GM18858 (cell line): ENCODE results near the gene ZNF438.
"Not testable (repeated sequence)": the region's sequence is repeated elsewhere in the genome, so short reads cannot be mapped to it uniquely, and the experiment has no call there.

ENCODE experiments used
- ATAC-seq: cut with Tn5 transposase; IDR thresholded peaks from one replicate; pipeline ENCODE4 v1.9.1; 2021; ENCODE audit not compliant: unreplicated experiment

Gene ZNF438

DNA sequence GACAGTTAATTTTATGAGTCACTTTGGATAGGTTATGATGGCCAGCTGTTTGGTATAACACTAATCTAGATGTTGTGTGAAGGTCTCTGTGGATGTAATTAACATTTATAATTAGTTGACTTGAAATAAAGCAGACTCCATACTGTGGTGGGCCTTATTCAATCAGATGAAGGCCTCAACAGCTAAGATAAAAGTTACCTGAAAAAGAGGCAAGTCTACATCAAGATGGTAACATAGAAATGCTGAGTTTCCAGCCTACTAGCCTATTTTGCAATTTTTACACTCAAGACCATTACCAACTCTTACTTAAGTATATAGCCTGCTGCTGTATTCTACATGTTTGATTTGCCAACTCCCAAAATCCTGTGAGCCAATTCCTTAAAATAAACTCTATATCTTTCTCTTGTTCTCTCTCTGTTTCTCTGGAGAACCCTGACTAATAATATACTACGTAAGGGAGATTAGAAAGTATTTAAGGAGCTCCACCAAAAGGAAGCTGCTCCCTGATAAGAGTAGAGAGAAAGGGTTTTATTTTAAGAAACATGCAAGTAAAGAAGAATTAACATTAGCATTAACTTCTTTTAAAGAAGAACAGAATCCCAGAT is 42.7 kb downstream of the ZNF438 start:
- ATAC-seq: no peak

DNA sequence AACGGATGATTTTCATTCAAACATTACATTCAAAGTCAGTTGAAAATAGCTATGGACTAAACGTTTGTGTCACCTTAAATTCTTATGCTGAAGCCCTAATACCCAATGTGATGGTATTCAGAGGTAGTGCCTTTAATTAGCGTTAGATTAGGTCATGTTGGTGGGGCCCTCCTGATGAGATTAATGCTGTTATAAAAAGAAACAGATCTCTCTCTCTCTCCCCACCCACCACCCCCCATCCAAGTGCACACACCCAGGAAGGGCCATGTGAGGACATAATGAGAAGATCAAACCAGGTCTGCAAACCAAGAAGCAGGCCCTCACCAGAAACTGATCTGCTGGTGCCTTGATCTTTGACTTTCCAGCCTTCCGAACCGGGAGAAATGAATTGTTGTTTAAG is 44.2 kb downstream of the ZNF438 start:
- ATAC-seq: no peak

DNA sequence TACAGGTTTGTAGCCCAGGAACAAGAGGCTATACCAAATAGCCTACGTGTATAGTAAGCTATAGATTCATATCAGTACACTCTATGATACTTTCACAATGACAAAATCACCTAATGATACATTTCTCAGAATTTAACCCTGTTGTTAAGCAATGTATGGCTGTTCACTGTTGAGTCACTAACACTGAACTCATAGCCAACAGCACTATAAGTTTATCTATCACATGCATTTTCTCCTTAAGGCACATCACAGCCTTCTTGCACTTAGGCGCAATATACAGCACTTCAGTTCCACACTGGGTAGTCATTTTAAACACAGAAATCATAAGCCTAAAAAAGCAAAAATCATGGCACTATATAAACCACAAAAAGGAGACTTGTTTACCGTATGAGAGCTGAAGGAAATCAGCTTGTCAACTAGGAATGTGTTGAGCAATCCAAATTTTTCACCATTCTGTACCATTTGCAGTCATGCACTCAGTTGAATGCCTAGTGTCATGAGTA is 45.6 kb downstream of the ZNF438 start:
- no peak for ATAC-seq

DNA sequence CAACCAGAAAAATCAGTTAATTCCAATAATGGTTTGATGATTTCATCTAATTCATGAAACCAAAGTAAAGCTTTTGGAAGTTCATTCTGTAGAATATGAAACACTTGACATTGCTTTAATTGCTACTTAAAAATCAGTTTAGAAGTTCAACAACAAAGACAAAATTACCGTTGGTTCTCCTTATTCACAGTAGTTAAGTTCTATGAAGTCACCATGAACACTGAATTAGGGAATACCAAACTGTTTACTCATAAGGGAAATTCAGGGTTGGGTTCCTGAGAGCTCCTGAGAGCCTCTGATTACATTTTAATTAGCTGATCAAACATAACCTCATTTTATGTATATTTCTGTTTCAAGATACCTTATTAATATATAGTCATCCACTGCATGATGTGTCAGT is 46.2 kb downstream of the ZNF438 start:
- ATAC-seq: no peak

DNA sequence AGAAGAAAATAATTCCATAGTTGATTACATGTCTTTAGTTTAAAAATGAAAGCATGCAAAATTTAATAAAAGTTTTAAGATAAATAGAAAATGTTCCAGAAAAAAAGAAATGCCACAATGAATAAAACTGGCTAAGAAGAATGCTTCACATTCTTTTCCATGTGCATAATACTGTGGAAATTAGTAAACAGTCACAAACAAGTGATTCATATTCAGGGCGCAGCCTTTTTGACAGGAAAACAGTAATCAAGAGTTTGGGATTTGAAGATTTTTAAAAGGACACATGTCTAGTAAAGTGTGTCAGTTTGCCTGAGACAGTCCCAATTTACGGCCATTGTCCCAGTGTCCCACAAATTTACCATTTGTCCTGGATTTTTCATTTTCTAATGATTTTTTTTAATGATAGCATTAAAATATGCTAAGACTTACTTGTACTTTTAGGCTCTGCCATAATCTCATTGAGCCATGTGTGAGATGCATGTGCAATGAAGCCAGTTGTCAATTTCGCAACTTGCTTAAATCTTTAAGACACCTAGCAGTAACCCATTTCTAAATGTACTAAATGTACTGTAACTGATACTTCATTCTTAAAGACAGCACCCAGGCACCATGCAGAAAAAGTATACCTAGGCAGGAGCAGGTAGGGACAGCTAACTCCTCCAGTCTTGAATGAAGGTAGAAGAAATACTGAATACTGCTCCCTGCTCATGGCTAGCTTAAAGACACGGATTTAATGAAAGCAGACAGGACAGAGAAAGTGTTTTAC is 46.9 kb downstream of the ZNF438 start:
- ATAC-seq: no peak

DNA sequence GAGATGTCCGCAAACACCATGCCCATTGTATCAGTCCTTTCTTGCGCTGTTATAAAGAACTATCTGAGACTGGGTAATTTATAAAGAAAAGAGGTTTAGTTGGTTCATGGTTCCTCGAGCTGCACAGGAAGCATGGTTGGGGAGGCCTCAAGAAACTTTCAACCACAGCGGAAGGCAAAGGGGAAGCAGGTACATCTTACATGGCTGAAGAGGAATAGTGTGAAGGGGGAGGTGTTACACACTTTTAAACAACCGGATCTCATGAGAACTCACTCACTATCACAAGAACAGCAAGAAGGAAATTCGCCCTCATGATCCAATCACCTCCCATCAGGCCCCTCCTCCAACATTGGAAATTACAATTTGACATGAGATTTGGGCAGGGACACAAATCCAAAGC is 48.5 kb downstream of the ZNF438 start:
- ATAC-seq: not testable (repeated sequence)

DNA sequence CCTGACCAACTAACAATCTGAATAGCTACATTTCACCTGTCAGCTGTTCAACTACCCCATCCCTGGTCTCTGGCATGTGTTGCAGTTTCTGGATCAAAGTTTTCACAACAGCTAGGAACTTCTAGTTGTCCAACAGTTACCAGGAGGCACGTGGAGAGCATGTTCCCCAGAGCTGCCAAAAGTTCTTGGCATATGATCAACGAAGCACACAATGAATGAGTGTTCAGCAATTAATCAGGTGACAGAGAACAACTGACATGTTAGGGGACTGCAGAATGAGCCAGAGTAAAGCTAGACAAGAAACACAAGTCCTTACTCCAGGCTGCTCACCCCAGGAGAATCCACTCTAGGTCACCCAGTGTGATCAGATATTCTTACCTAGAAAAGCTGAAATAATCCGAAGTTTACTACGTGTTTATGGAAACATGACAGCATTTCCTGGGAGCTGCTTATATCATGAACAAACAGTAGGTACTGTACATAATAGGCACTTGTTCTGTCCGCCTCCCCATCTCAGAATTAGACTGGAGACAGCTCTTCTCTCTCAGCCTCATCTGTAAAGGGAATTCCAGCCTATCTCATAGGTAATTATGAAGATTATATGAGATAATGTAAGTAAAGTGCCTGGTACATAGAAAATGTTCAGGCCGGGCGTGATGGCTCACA is 50.6 kb downstream of the ZNF438 start:
- no peak for ATAC-seq

DNA sequence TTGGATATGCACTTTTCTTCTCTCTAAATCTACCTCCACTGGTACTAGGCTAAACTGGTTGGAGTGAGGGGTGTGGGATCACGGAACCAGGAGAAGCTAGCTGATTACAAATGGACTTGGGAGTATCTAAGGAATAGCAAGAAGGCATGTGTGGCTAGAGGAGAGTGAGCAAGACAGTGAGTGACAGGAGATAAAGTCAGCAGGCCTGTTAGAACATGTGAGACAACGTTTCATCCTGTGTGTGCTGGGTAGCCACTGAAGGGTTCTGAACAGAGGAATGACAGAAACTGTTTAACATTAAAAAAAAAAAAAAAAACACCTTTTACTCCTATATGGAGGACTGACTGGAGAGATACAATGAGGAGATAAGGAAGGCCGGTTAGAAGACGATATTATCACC is 51.7 kb downstream of the ZNF438 start:
- ATAC-seq: no peak

DNA sequence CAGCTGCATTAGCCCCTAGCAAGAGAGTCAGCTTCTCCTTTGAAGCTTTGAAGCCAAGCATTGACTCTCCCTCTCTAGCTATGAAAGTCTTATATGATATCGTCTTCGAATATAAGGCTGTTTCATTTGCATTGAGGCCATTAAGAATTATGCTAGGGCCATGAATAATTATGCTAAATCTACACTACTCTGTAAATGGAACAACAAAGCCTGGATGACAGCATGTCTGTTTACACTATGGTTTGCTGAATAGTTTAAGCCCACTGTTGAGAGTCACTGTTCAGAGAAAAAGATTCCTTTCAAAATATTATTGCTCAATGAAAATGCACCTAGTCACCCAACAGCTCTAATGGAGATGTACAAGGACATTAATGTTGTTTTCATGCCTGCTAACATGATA is 52.8 kb downstream of the ZNF438 start:
- ATAC-seq: no peak

DNA sequence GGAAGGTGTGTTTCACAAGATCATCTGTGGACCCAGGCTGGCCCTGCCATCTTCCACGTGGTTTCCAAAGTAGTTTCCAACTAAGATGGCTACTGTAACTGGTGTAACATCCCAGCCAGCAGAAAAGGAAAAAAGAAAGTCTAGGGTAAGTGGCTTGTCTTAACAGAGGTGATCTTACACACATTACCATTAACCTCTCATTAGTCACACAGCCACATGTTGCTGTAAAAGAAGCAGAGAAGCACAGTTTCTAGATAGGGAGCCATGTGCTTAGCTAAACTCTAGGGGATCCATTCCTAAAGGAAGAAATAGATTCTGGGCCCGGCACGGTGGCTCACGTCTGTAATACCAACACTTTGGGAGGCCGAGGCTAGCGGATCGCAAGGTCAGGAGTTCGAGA is 54.3 kb downstream of the ZNF438 start:
- no peak for ATAC-seq

DNA sequence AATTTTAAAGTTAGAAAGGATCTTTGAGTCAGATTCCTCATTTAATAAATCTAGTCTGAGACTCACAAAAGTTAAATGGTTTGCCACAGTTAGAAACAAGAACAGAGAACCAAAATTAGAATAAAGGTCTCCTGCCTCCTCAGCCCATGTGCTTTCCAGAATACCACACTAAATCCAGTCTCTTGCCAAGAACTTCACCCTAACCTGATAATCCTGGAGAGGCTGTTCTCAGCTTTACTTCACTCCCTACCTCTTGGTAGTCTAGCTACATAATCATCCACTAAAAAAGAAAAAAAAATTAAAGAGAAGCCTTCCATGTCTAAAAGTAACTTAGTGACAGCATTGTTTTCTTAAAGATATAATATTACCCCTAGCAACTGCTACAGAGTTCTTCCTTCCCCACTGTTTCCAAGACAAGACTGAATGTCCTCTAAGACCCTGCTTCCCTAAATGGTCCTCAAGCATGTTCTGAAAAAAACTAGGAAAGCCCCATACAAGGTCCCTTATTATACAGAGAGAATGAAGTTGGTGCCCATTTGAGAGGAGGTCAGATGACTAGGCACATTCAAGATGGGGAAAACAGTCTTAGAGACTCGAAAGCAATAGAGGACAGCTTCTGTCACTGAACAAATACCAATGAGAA is 56.8 kb downstream of the ZNF438 start:
- ATAC-seq: no peak

DNA sequence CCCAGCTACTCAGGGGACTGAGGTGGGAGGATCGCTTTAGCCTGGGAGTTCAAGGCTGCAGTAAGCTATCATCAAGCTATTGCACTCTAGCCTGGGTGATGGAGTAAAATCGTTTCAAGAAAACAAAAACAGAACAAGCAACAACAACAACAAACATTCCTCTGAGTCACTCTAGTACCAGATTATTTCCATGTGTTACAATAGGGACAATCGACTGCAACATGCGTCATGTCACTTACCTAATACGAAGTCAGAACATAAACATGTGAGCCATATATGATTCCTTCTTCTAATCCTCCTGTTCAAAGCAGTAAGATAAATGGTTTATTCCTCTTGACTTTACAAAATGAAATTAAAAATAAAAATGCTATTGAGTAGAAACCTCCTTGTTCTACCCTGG is 57.3 kb downstream of the ZNF438 start:
- ATAC-seq: no peak

DNA sequence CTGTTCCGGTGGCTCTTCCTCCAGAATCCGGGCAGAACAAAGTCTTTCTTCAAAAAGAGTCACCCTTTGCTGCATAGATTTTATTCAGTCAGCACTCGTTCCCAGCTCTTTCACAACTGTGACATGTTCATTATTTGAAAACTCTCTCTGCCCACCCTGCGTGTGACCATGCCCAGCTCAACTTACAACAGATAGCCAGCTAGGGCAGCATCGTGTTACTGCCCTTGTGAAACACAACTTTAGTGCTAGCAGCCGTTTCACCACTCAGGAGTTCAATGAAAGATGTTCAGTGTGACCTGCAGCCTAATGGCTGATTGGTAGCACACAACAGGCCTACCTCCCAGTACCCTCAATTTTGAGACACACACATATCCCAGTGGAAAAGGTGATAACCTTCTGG is 57.9 kb downstream of the ZNF438 start:
- ATAC-seq: no peak

DNA sequence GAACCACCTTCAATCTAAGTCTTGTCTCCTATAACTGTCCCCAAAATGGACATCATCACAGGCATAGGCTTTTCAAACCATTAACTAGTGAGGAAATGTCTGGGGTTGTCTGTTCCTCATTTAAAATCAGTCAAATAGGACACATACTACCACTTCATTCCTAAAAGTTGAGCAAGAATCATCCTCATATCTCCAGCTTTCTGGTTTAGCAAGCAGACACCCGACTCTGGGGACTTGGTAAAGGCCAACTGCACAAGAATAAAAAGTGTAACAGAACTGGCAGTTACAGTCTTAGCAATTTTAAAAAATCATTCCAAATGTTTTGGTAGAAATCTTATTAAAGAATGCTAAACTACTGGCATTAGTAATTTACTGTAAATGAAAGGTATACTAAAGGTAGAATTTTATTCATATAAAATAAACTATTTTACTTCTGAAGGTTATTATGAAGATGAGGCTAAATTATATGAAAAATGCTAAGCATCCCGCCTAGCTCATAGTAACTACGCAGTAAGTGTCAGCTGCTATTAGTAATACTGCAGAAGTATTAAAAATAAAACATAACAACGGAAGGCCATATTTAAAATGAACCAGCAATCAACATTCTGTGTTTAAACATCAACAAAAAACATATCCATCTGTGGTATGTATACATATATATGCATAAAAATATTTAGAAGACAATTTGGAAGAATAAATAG is 60.8 kb downstream of the ZNF438 start:
- no peak for ATAC-seq

DNA sequence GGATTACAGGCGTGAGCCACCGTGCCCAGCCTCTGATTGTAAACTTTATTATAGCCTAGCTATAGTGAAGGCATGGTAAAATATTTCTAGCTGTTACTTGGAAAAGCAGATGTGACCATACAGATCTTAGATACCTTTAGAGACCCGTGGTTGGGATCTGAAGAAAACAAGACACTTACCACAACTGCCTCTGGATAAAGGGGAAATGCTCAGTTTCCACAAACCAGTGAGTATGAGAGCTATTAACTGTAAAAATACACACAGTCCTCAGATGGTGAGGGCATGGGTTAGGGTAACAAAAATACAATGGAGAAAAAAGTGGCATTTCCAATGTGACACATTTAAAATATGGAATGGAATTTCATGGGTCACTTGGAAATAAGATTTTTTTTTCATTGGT is 63.0 kb downstream of the ZNF438 start:
- ATAC-seq: no peak

DNA sequence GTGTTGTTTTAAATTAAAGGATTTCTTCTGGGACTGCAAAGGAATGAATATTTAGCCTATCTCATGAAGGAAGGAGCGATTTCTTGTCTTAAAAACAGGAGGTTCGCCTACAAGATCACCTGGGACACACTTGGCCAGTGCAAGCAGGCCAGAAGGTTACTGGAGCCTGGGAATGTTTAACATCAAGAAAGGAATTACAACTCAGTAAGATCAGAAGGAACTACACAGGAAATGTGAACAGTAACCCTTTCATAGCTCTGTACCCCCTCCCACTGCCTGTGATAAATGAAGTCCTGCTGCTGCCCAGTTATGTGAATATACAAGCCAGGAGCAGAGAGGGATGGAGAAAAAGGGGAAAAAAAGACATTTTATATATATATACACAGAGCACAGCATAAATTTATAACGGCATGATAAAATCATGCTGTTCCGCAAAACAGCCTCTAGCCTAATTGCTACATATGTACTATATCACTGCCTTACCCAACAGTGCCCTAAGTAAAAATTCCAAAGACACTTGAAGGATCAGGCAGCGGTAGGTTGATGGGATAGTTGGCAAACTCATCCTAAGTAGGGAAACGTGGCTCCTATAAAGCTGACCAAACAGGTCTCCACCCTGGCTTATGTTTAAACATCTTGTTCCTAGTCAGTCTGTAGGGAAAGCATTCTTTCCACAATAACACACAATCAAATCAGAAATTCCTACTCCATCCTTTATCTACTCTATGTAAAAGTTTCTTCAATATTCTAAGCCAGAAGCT is 63.8 kb downstream of the ZNF438 start:
- ATAC-seq: no peak

DNA sequence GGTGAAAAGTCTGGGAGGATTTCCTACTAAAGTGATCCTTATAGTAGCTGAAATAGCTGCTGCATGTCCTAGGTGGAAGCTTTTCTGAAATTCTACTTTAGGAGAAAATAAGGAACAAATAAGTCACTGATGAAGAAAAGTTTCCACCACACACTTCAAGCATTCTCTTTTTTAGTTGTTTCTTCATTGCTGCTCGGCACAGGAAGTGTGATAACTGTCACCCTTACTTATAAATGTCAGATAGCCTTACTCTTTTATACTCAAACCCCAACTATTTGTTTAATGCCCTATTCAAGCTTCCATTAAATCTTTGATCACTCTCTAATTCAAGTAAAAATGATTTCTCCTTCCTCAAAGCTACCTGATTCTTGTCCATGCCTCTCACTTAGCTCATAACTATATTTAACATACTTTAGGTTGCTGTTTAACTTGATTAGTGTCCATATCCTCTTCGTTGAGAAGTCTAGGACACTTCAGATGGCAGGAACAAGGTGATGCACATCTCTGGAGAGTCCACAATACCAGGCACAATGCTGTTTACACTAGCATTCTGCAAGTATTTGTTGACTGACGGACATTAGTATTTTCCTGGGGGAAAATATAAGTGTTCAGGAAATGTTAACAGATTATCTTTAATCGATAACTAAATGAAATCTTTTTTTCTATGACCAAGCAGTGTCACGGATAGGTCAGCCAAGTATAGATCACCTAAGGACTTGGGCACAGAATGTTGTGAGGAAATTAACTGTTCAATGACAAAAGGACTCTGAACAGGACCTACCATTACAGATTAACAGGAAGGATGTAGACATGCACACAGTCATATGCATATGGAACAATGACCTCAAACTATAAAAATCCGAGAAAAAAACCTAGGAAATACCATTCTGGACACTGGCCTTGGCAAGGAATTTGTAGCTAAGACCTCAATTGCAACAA is 67.4 kb downstream of the ZNF438 start:
- no peak for ATAC-seq

DNA sequence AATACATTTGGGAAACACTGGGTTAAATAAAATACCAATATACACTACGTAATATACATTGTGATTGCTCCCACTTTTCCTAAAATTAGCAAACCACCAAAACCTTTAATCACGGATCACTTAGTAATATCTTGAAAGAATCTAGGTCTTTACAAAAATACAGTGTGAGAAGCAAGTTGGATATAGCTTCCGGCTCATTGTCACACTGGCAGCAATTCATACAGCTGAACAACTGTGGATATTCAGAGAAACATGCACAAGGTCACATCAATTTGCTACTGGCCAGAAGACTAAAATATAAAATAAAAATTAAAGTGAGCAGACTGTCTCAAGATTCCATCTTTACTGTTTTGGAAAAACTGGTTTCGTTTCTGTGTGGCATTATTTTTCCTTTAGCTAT is 69.1 kb downstream of the ZNF438 start:
- no peak for ATAC-seq

DNA sequence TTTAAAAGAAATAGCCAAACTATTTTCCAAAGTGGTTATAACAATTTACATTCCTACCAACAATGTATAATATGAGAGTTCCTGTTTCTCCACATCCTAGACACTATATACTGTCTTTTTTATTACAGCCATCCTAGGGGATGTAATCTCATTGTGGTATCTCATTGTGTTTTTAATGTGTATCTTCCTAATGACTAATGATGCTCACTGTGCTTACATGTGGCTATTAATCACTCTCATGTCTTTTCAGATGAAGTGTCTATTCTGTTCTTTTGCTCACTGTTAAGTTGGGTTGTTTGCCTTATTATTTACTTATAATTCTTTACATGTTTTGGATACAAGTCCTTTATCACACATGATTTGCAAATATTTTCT is 71.8 kb downstream of the ZNF438 start:
- no peak for ATAC-seq
